GM12891 (cell line): ENCODE data around the gene PNLIP.

ENCODE experiments used
- PAX5 ChIP-seq: IDR thresholded peaks from 2 replicates; pipeline ENCODE4 v1.6.1; 2011; ENCODE audit warnings: low read length, moderate library complexity, mild to moderate bottlenecking; ENCODE audit not compliant: insufficient read depth, severe bottlenecking
- POLR2A ChIP-seq: IDR thresholded peaks from 2 replicates; pipeline ENCODE4 v1.6.1; 2011; ENCODE audit warnings: low read depth, low read length, control low read depth
- POLR2AphosphoS5 ChIP-seq: IDR thresholded peaks from 2 replicates; pipeline ENCODE4 v1.6.1; 2011; ENCODE audit warnings: low read depth, low read length, control low read depth
- POU2F2 ChIP-seq: IDR thresholded peaks from 2 replicates; pipeline ENCODE4 v1.6.1; 2011; ENCODE audit warnings: low read depth, mild to moderate bottlenecking, control low read depth, low read length, moderate library complexity
- SPI1 ChIP-seq: IDR thresholded peaks from 2 replicates; pipeline ENCODE4 v1.6.1; 2011; ENCODE audit warnings: low read depth, low read length, control low read depth
- TAF1 ChIP-seq: IDR thresholded peaks from 2 replicates; pipeline ENCODE4 v1.6.1; 2011; ENCODE audit warnings: low read depth, low read length, control low read depth

DNA sequence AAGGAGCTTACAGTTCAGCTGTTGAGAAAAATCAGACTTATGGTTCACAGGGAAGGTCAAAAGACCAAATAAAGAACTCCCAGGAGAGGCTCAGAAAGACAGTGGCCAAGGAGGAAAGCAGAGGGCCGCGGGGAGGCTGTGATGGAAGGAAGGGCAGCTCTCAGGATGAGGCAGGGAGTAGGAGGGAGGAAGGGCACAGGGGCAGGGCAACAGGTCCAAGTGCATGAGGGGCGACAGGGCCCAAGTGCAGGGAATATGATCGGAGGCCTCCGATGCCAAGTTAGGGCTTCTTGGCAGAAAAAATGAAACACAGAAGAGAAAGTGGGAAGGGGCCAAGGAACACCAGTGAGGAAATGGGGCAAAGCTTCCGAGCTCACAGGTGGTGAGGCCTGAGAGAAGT, 61.6 kb downstream of the PNLIP start:
- TF ChIP-seq POLR2A (no peak), TAF1 (no peak), POLR2AphosphoS5 (no peak), SPI1 (no peak), POU2F2 (no peak), PAX5 (no peak)
